Spleen (tissue), 11 donors: ENCODE measurements around the gene ATP11C. TPM values are rescaled to one million over a fixed set of nuclear protein-coding genes. Genes with fewer than 3 reads are reported as not detected.
A peak's percentile ranks its signal among the peaks of the same experiment; 100 is the strongest.
"Not testable (repeated sequence)": the region's sequence is repeated elsewhere in the genome, so short reads cannot be mapped to it uniquely, and the experiment has no call there.

Source experiments
- DNase-seq: peaks from one replicate; pipeline ENCODE4 v3.0.0-alpha.2; 2020
- H3K27ac ChIP-seq, 8 donors: fragments of 200-600 bp; sonication (generic) in 7 of 8; 1 replicate in 4 of 8; 2 replicates in 4 of 8; pipeline versions ENCODE4 v1.5.0 to v1.8.0; 2016 to 2021; ENCODE audit warnings: inconsistent platforms in 4 of 8, mild to moderate bottlenecking in 4 of 8, moderate library complexity in 1 of 8
- H3K27me3 ChIP-seq, 7 donors: fragments of 200-600 bp; sonication (generic) in 6 of 7; replicated peaks in 1 of 7; 1 replicate in 4 of 7; 2 replicates in 3 of 7; pipeline versions ENCODE4 v1.5.0 to v1.8.0; 2016 to 2021; ENCODE audit warnings: inconsistent platforms in 3 of 7, mild to moderate bottlenecking in 1 of 7
- H3K36me3 ChIP-seq, 6 donors: fragments of 200-600 bp; sonication (generic) in 5 of 6; 1 replicate in 4 of 6; 2 replicates in 2 of 6; pipeline versions ENCODE4 v1.5.0 to v1.8.0; 2016 to 2021; ENCODE audit warnings: inconsistent platforms in 2 of 6
- H3K4me1 ChIP-seq, 6 donors: fragments of 200-600 bp; sonication (generic) in 5 of 6; 1 replicate in 3 of 6; 2 replicates in 3 of 6; pipeline versions ENCODE4 v1.5.0 to v1.8.0; 2016 to 2021; ENCODE audit warnings: inconsistent platforms in 3 of 6
- H3K4me3 ChIP-seq, 8 donors: fragments of 200-600 bp; sonication (generic) in 7 of 8; 1 replicate in 4 of 8; 2 replicates in 4 of 8; pipeline versions ENCODE4 v1.5.0 to v1.8.0; 2016 to 2021; ENCODE audit warnings: inconsistent platforms in 4 of 8, mild to moderate bottlenecking in 4 of 8, moderate library complexity in 2 of 8
- H3K9me3 ChIP-seq, 8 donors: fragments of 200-600 bp; sonication (generic) in 7 of 8; 1 replicate in 4 of 8; 2 replicates in 4 of 8; pipeline versions ENCODE4 v1.5.0 to v1.8.0; 2016 to 2021; ENCODE audit warnings: inconsistent platforms in 4 of 8
- CTCF ChIP-seq, 11 experiments: fragments of 200-600 bp in 7 of 11; fragments of 450-650 bp in 4 of 11; sonication (generic) in 4 of 11; IDR thresholded peaks in 8 of 11; conservative IDR thresholded peaks in 3 of 11; 1 replicate in 7 of 11; 2 replicates in 4 of 11; pipeline versions ENCODE4 v1.4.0 to v1.8.0; 2016 to 2021; ENCODE audit warnings: antibody characterized with exemption in 11 of 11, inconsistent platforms in 4 of 11, mild to moderate bottlenecking in 1 of 11
- POLR2A ChIP-seq, 3 donors: fragments of 450-650 bp; IDR thresholded peaks; one replicate each; pipeline ENCODE4 v1.5.1; 2017; ENCODE audit warnings: antibody characterized with exemption in 3 of 3, mild to moderate bottlenecking in 1 of 3
- POLR2AphosphoS5 ChIP-seq, 3 donors: sonication (generic); formaldehyde crosslinking; IDR thresholded peaks; one replicate each; pipeline ENCODE4 v1.5.1; 2017; ENCODE audit warnings: antibody characterized with exemption in 3 of 3
- WGBS, 5 donors: extraction: QIAGEN DNeasy Blood & Tissue Kit in 3 of 5; methylation state at CpG; one replicate each; pipeline versions ENCODE4 v1.1.5 to v1.1.7; 2013 to 2018; 5-methylcytosine and 5-hydroxymethylcytosine counted together
- intact Hi-C: fragments of 100-400 bp; cut with DNase I; formaldehyde crosslinking; loops from one replicate; pipeline ENCODE4 v1.15.0; 2023; ENCODE audit warnings: low total_unique reads
- polyA plus RNA-seq, 3 donors: library from polyadenylated mRNA; stranded (reverse); fragments of 200-250 nt; gene quantifications; one replicate each; pipeline ENCODE4 v1.2.1, GENCODE V29; 2013
- total RNA-seq, 7 donors: library from RNA; depleted of rRNA in 3 of 7; stranded (reverse); fragments of >200 nt in 3 of 7; fragmentation: NEBNext Ultra II Directional in 4 of 7; extraction: Animal tissue kit (Norgen Biotek cat#: 25700) in 4 of 7; gene quantifications; one replicate each; pipeline versions ENCODE4 v1.1.0 to v1.2.1, GENCODE V29; 2016 to 2021
- donor health status: healthy with polysubstance abuse.
- donor health status: DM: no; HTN: no; CAD: no; lungs with moderate emphysema.
- donor health status: DM: no; HTN: no; CAD: no.
- donor health status: Bipolar disorder and iron deficiency.
- donor health status: healthy.
- donor health status: DM: no; HTN: no; CAD: no.
- donor health status: DM: yes; HTN: yes; CAD: no.

The ATP11C gene
- total and polyA plus RNA-seq, 10 donors, result 6.0 to 52.2 (median 28.8) TPM

GRCh38 chrX:139930401-139930800 lies 2.5 kb downstream of the ATP11C start:
- Histone ChIP-seq H3K4me3 (peak overlapping the region in 4 of 8 donors; percentile 61 to 86 (median 67)), H3K36me3 (no peaks in the 10 kb centered on the region), H3K4me1 (peaks cover 0 to 37% (median 10%) of the 10 kb centered on the region in 6 donors), H3K27me3 (peaks cover 0 to 7% (median 0%) of the 10 kb centered on the region in 7 donors), H3K9me3 (no peaks in the 10 kb centered on the region), H3K27ac (no peak overlapping the region)
- DNase-seq, result no peak
- TF ChIP-seq POLR2A (IDR thresholded peaks at IDR 0.05) (no peak), POLR2AphosphoS5 (IDR thresholded peaks at IDR 0.05) (no peak), CTCF (IDR thresholded peaks at IDR 0.05 in 8 of 11, conservative IDR thresholded peaks at IDR 0.05 in 3 of 11) (no peak)
- WGBS, 5 donors, result 50 to 77% (median 68%) methylated on average over 4 of the region's 4 CpGs
- intact Hi-C loops, result no loop called here

DNA sequence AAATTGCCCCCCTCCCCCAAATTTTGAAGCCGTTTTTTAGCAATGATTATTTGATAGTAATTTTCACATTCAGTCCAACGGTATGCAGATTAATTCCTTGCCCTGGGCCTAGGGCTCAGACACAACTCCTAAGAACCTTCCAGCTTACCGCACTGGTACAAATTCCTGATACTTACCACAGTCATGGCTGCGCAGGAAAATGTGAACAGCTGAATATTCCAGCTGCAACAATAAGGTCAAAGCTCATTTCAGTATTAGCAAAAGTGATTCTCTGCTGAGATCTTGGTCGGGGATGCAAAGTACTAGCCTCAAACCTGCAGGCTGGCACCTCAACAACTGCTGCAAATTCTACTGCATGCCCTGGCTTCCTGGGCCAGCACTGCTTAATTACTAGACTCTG lies 3.0 kb downstream of the ATP11C start:
- TF ChIP-seq CTCF (IDR thresholded peaks at IDR 0.05 in 8 of 11, conservative IDR thresholded peaks at IDR 0.05 in 3 of 11) (no peak), POLR2A (IDR thresholded peaks at IDR 0.05) (no peak), POLR2AphosphoS5 (IDR thresholded peaks at IDR 0.05) (no peak)
- H3K9me3 ChIP-seq, result no peaks in the 10 kb centered on the region
- H3K4me1 ChIP-seq, result peaks cover 0 to 37% (median 10%) of the 10 kb centered on the region in 6 donors
- no peaks in the 10 kb centered on the region for H3K36me3 ChIP-seq
- no peak for DNase-seq
- no peak overlapping the region for H3K27ac ChIP-seq
- intact Hi-C loops, result no loop called here
- peaks cover 0 to 7% (median 0%) of the 10 kb centered on the region in 7 donors for H3K27me3 ChIP-seq
- WGBS, 5 donors, result 61 to 87% (median 80%) methylated on average over 3 to 5 of the region's 5 CpGs
- peak overlapping the region in 1 of 8 donors; percentile 86 for H3K4me3 ChIP-seq

GRCh38 chrX:139924696-139925095 lies 8.2 kb downstream of the ATP11C start:
- DNase-seq, result no peak
- intact Hi-C loops, result no loop called here
- Histone ChIP-seq H3K36me3 (no peaks in the 10 kb centered on the region), H3K4me1 (peaks cover 0 to 32% (median 7%) of the 10 kb centered on the region in 6 donors), H3K27me3 (no peaks in the 10 kb centered on the region), H3K27ac (no peak overlapping the region), H3K4me3 (no peak overlapping the region), H3K9me3 (no peaks in the 10 kb centered on the region)
- TF ChIP-seq POLR2AphosphoS5 (IDR thresholded peaks at IDR 0.05), result no peak
- TF ChIP-seq CTCF (IDR thresholded peaks at IDR 0.05 in 8 of 11, conservative IDR thresholded peaks at IDR 0.05 in 3 of 11), result no peak
- no peak for TF ChIP-seq POLR2A (IDR thresholded peaks at IDR 0.05)
- WGBS, 5 donors, result 56 to 68% (median 59%) methylated on average over 6 of the region's 6 CpGs

DNA sequence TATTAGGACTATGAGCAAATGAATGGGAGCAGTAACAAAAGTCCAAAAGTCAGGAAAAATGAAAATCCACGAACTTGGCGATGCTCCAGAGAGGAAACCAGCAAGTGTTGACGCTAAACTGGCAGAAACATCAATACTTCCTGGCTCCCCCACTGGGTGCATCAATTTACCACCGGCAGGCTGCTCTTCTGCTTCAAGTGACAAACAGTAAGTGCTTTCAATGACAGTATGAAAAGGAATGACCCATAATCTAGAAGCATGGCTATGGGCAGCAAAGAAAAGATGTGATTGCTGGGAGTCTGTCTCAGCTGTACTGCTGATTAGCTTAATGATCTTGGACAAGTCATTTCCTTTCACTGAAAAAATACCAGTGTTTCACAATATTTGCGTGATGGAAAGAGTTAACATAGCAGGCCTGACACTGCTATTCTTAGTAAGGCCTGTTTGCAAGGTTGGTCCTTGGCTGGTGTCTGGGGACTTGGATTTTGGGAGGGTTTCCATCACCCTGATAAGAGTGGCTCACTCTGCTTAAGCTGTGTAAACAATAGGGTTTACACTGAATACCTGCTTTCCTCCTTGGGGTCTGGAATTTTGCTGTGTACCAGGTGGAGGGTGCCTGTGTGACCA lies 8.7 kb downstream of the ATP11C start:
- WGBS, 5 donors, result 34 to 55% (median 46%) methylated on average over 5 of the region's 5 CpGs
- no peak for TF ChIP-seq POLR2A (IDR thresholded peaks at IDR 0.05)
- no peak for TF ChIP-seq POLR2AphosphoS5 (IDR thresholded peaks at IDR 0.05)
- no peak overlapping the region for H3K4me3 ChIP-seq
- DNase-seq, result no peak
- no peak overlapping the region for H3K27ac ChIP-seq
- H3K9me3 ChIP-seq, result no peaks in the 10 kb centered on the region
- H3K36me3 ChIP-seq, result no peaks in the 10 kb centered on the region
- intact Hi-C loops, result no loop called here
- H3K4me1 ChIP-seq, result peaks cover 0 to 28% (median 7%) of the 10 kb centered on the region in 6 donors
- H3K27me3 ChIP-seq, result no peaks in the 10 kb centered on the region

GRCh38 chrX:139921142-139921541 lies 11.7 kb downstream of the ATP11C start:
- H3K9me3 ChIP-seq, H3K36me3 ChIP-seq, H3K4me3 ChIP-seq, DNase-seq, intact Hi-C loops, H3K27ac ChIP-seq, H3K27me3 ChIP-seq: not testable (repeated sequence)
- H3K4me1 ChIP-seq, result peaks cover 0 to 16% (median 7%) of the 10 kb centered on the region in 6 donors
- WGBS, 5 donors, result 45 to 64% (median 60%) methylated on average over 6 of the region's 6 CpGs
